ENCODE data around the gene DNLZ. TPM values are rescaled to one million over a fixed set of nuclear protein-coding genes. Genes with fewer than 3 reads are reported as not detected.

The DNLZ gene
- polyA plus RNA-seq, 1 donor from 2014 or later, result 23.6 TPM

- no peak for TF ChIP-seq POLR2AphosphoS5 (IDR thresholded peaks at IDR 0.05)
- no peaks in the 10 kb centered on the region for H3K9me3 ChIP-seq (ENCODE audit: low read length)
- no peak overlapping the region for H3K27ac ChIP-seq (ENCODE audit: low read length)
- H4K20me1 ChIP-seq (ENCODE audit: insufficient read depth), result no peaks in the 10 kb centered on the region
- no peak overlapping the region for H3K4me3 ChIP-seq (ENCODE audit: low read length)
- no peaks in the 10 kb centered on the region for H3K79me2 ChIP-seq (replicated peaks; ENCODE audit: insufficient read depth, low read length)
- H3F3A ChIP-seq (ENCODE audit: insufficient read depth, low read length, poor library complexity, severe bottlenecking), result no peaks in the 10 kb centered on the region
- H2AFZ ChIP-seq (ENCODE audit: low read depth, low read length), result no peak overlapping the region
- H3K9me2 ChIP-seq (ENCODE audit: insufficient read depth, low read length), result no peaks in the 10 kb centered on the region
- H3K4me2 ChIP-seq (ENCODE audit: low read length), result no peak overlapping the region
- H3K9ac ChIP-seq (ENCODE audit: low read length), result no peak overlapping the region
- H3K27me3 ChIP-seq (ENCODE audit: insufficient read depth, low read depth, low read length), result no peaks in the 10 kb centered on the region
- H3K36me3 ChIP-seq (ENCODE audit: insufficient read depth, low read length), result no peaks in the 10 kb centered on the region
Measured at GRCh38 chr9:136346157-136346481, 17.4 kb downstream of the DNLZ start.

DNA sequence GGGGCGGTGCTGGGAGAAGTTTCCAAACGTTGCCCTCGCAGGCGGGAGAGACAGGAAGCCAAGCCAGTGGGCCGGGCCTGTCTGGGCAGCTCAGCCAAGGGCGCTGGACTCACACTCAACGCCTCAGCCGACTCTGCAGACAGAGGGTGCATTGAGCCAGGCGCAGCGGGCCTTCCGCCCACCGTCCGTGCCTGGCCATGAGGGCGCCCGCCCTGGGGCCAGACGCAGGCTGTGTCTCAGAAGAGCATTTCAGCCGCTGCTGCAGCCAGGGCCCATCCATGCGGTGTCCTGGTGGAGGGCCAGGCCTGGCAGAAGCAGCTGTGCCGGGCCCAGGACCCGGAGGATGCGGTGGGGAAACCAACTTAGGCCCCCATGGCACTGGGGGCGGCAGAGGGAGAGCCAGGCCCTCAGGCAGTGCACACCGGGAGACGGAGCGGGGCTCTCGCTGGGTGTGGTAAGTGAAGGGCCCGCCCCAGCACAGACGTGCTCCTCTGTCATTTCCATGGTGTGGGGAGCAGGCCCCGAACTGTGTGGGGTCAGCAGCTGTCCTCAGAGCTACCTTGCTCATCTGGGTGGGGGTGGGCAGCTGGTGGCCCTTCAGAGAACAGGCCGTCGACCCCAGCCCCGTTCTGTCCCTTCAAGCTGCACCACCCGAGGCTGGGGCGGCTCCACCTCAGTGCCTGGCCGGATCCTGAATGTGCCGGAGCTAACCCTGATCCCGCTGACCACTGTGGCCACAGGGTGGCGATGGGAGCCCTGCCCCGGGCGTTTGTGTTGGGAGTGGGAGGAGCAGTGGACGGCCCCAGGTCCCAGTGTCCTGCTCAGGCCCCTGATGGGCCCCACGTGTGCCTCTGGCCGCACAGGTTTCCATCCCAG lies 18.0 kb downstream of the DNLZ start:
- Histone ChIP-seq H3K79me2 (replicated peaks; ENCODE audit: insufficient read depth, low read length) (no peaks in the 10 kb centered on the region), H3K9me2 (ENCODE audit: insufficient read depth, low read length) (no peaks in the 10 kb centered on the region), H3K36me3 (ENCODE audit: insufficient read depth, low read length) (no peaks in the 10 kb centered on the region), H2AFZ (ENCODE audit: low read depth, low read length) (no peak overlapping the region), H3K4me3 (ENCODE audit: low read length) (no peak overlapping the region), H3K27me3 (ENCODE audit: insufficient read depth, low read depth, low read length) (no peaks in the 10 kb centered on the region), H3K9me3 (ENCODE audit: low read length) (no peaks in the 10 kb centered on the region), H3K4me2 (ENCODE audit: low read length) (no peak overlapping the region), H4K20me1 (ENCODE audit: insufficient read depth) (no peaks in the 10 kb centered on the region), H3K27ac (ENCODE audit: low read length) (no peak overlapping the region), H3K9ac (ENCODE audit: low read length) (no peak overlapping the region), H3F3A (ENCODE audit: insufficient read depth, low read length, poor library complexity, severe bottlenecking) (no peaks in the 10 kb centered on the region)
- no peak for TF ChIP-seq POLR2AphosphoS5 (IDR thresholded peaks at IDR 0.05)
- TF ChIP-seq TAF1 (IDR thresholded peaks at IDR 0.05; ENCODE audit: low read depth), result no peak
- TF ChIP-seq RAD21 (conservative IDR thresholded peaks at IDR 0.05), result no peak

GRCh38 chr9:136344544-136345280 lies 18.8 kb downstream of the DNLZ start:
- no peaks in the 10 kb centered on the region for H3F3A ChIP-seq (ENCODE audit: insufficient read depth, low read length, poor library complexity, severe bottlenecking)
- no peaks in the 10 kb centered on the region for H3K36me3 ChIP-seq (ENCODE audit: insufficient read depth, low read length)
- no peak overlapping the region for H3K4me3 ChIP-seq (ENCODE audit: low read length)
- H3K9ac ChIP-seq (ENCODE audit: low read length), result no peak overlapping the region
- no peak overlapping the region for H3K4me2 ChIP-seq (ENCODE audit: low read length)
- H3K27me3 ChIP-seq (ENCODE audit: insufficient read depth, low read depth, low read length), result no peaks in the 10 kb centered on the region
- H3K9me3 ChIP-seq (ENCODE audit: low read length), result no peaks in the 10 kb centered on the region
- no peaks in the 10 kb centered on the region for H3K79me2 ChIP-seq (replicated peaks; ENCODE audit: insufficient read depth, low read length)
- H3K9me2 ChIP-seq (ENCODE audit: insufficient read depth, low read length), result no peaks in the 10 kb centered on the region
- no peak overlapping the region for H2AFZ ChIP-seq (ENCODE audit: low read depth, low read length)
- H4K20me1 ChIP-seq (ENCODE audit: insufficient read depth), result no peaks in the 10 kb centered on the region
- TF ChIP-seq REST (IDR thresholded peaks at IDR 0.05; ENCODE audit: borderline replicate concordance) (no peak), EP300 (conservative IDR thresholded peaks at IDR 0.05; ENCODE audit: poor library complexity, severe bottlenecking) (no peak), POLR2AphosphoS5 (IDR thresholded peaks at IDR 0.05) (no peak), TAF1 (IDR thresholded peaks at IDR 0.05; ENCODE audit: low read depth) (no peak), MXI1 (conservative IDR thresholded peaks at IDR 0.05; ENCODE audit: poor library complexity, severe bottlenecking) (no peak), RAD21 (conservative IDR thresholded peaks at IDR 0.05) (no peak), SMC3 (conservative IDR thresholded peaks at IDR 0.05; ENCODE audit: poor library complexity) (no peak)
- TF ChIP-seq, protein P1, sequence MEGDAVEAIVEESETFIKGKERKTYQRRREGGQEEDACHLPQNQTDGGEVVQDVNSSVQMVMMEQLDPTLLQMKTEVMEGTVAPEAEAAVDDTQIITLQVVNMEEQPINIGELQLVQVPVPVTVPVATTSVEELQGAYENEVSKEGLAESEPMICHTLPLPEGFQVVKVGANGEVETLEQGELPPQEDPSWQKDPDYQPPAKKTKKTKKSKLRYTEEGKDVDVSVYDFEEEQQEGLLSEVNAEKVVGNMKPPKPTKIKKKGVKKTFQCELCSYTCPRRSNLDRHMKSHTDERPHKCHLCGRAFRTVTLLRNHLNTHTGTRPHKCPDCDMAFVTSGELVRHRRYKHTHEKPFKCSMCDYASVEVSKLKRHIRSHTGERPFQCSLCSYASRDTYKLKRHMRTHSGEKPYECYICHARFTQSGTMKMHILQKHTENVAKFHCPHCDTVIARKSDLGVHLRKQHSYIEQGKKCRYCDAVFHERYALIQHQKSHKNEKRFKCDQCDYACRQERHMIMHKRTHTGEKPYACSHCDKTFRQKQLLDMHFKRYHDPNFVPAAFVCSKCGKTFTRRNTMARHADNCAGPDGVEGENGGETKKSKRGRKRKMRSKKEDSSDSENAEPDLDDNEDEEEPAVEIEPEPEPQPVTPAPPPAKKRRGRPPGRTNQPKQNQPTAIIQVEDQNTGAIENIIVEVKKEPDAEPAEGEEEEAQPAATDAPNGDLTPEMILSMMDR (IDR thresholded peaks at IDR 0.05; ENCODE audit: poor library complexity, severe bottlenecking), result no peak
- no peak overlapping the region for H3K27ac ChIP-seq (ENCODE audit: low read length)

Data from neural cell (in vitro differentiated cells).